ENCODE measurements around the gene F11. TPM values are rescaled to one million over a fixed set of nuclear protein-coding genes. Genes with fewer than 3 reads are reported as not detected.
"Not testable (repeated sequence)": the region's sequence is repeated elsewhere in the genome, so short reads cannot be mapped to it uniquely, and the experiment has no call there.

Gene F11
- total RNA-seq, 1 experiment from 2014 or later = 1.6 TPM

DNA sequence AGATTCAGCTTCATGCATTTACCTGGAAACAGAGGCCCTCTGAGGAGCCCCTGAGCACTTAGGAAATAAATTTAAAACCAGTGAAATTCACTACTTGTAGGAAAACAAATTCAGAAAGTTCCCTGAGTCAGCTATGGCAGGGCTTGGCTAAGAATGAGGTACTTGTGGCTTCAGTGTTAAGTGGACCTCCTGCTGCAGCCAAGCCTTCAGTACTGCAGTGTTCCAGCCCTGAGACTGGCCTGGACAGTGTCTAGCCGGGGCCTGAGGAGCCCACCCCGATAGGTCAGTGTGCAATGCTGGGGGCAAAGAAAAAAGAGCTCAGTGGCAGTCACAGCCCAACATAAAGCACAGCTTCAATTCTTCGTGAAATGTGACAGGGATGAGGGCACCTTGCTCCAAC is 41.9 kb downstream of the F11 start:
- DNase-seq (ENCODE audit: low spot score) = no peak
- TF ChIP-seq, protein P1, sequence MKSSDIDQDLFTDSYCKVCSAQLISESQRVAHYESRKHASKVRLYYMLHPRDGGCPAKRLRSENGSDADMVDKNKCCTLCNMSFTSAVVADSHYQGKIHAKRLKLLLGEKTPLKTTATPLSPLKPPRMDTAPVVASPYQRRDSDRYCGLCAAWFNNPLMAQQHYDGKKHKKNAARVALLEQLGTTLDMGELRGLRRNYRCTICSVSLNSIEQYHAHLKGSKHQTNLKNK (CRISPR knock-in tag; IDR thresholded peaks at IDR 0.05) = no peak
- no peak for TF ChIP-seq ZNF671 (CRISPR knock-in tag; IDR thresholded peaks at IDR 0.05)
- TF ChIP-seq, protein P2, sequence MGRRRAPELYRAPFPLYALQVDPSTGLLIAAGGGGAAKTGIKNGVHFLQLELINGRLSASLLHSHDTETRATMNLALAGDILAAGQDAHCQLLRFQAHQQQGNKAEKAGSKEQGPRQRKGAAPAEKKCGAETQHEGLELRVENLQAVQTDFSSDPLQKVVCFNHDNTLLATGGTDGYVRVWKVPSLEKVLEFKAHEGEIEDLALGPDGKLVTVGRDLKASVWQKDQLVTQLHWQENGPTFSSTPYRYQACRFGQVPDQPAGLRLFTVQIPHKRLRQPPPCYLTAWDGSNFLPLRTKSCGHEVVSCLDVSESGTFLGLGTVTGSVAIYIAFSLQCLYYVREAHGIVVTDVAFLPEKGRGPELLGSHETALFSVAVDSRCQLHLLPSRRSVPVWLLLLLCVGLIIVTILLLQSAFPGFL (CRISPR knock-in tag; IDR thresholded peaks at IDR 0.05; ENCODE audit: borderline replicate concordance) = no peak
- TF ChIP-seq TEAD4 (CRISPR knock-in tag; IDR thresholded peaks at IDR 0.05) = no peak
- no peak for TF ChIP-seq ZNF423 (CRISPR knock-in tag; IDR thresholded peaks at IDR 0.05)
- TF ChIP-seq, protein P3, sequence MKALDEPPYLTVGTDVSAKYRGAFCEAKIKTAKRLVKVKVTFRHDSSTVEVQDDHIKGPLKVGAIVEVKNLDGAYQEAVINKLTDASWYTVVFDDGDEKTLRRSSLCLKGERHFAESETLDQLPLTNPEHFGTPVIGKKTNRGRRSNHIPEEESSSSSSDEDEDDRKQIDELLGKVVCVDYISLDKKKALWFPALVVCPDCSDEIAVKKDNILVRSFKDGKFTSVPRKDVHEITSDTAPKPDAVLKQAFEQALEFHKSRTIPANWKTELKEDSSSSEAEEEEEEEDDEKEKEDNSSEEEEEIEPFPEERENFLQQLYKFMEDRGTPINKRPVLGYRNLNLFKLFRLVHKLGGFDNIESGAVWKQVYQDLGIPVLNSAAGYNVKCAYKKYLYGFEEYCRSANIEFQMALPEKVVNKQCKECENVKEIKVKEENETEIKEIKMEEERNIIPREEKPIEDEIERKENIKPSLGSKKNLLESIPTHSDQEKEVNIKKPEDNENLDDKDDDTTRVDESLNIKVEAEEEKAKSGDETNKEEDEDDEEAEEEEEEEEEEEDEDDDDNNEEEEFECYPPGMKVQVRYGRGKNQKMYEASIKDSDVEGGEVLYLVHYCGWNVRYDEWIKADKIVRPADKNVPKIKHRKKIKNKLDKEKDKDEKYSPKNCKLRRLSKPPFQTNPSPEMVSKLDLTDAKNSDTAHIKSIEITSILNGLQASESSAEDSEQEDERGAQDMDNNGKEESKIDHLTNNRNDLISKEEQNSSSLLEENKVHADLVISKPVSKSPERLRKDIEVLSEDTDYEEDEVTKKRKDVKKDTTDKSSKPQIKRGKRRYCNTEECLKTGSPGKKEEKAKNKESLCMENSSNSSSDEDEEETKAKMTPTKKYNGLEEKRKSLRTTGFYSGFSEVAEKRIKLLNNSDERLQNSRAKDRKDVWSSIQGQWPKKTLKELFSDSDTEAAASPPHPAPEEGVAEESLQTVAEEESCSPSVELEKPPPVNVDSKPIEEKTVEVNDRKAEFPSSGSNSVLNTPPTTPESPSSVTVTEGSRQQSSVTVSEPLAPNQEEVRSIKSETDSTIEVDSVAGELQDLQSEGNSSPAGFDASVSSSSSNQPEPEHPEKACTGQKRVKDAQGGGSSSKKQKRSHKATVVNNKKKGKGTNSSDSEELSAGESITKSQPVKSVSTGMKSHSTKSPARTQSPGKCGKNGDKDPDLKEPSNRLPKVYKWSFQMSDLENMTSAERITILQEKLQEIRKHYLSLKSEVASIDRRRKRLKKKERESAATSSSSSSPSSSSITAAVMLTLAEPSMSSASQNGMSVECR (CRISPR knock-in tag; IDR thresholded peaks at IDR 0.05; ENCODE audit: borderline replicate concordance) = no peak
- no peak for TF ChIP-seq JAZF1 (CRISPR knock-in tag; IDR thresholded peaks at IDR 0.05)
- no peak for TF ChIP-seq ZNF396 (CRISPR knock-in tag; IDR thresholded peaks at IDR 0.05; ENCODE audit: borderline replicate concordance)
- TF ChIP-seq, protein P4, sequence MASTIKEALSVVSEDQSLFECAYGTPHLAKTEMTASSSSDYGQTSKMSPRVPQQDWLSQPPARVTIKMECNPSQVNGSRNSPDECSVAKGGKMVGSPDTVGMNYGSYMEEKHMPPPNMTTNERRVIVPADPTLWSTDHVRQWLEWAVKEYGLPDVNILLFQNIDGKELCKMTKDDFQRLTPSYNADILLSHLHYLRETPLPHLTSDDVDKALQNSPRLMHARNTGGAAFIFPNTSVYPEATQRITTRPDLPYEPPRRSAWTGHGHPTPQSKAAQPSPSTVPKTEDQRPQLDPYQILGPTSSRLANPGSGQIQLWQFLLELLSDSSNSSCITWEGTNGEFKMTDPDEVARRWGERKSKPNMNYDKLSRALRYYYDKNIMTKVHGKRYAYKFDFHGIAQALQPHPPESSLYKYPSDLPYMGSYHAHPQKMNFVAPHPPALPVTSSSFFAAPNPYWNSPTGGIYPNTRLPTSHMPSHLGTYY (CRISPR knock-in tag; IDR thresholded peaks at IDR 0.05) = no peak
- TF ChIP-seq SMAD4 (CRISPR knock-in tag; IDR thresholded peaks at IDR 0.05) = no peak
- no peak for TF ChIP-seq GTF2I (CRISPR knock-in tag; conservative IDR thresholded peaks at IDR 0.05)
- TF ChIP-seq, protein P5, sequence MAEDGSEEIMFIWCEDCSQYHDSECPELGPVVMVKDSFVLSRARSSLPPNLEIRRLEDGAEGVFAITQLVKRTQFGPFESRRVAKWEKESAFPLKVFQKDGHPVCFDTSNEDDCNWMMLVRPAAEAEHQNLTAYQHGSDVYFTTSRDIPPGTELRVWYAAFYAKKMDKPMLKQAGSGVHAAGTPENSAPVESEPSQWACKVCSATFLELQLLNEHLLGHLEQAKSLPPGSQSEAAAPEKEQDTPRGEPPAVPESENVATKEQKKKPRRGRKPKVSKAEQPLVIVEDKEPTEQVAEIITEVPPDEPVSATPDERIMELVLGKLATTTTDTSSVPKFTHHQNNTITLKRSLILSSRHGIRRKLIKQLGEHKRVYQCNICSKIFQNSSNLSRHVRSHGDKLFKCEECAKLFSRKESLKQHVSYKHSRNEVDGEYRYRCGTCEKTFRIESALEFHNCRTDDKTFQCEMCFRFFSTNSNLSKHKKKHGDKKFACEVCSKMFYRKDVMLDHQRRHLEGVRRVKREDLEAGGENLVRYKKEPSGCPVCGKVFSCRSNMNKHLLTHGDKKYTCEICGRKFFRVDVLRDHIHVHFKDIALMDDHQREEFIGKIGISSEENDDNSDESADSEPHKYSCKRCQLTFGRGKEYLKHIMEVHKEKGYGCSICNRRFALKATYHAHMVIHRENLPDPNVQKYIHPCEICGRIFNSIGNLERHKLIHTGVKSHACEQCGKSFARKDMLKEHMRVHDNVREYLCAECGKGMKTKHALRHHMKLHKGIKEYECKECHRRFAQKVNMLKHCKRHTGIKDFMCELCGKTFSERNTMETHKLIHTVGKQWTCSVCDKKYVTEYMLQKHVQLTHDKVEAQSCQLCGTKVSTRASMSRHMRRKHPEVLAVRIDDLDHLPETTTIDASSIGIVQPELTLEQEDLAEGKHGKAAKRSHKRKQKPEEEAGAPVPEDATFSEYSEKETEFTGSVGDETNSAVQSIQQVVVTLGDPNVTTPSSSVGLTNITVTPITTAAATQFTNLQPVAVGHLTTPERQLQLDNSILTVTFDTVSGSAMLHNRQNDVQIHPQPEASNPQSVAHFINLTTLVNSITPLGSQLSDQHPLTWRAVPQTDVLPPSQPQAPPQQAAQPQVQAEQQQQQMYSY (CRISPR knock-in tag; IDR thresholded peaks at IDR 0.05) = no peak
- Mint-ChIP-seq H3K4me1 (peaks cover 8% of the 10 kb centered on the region; the same call in 1 of the 2 replicates), H3K36me3 (no peaks in the 10 kb centered on the region), H3K27ac (no peak overlapping the region), H3K27me3 (ENCODE audit: low read depth) (no peaks in the 10 kb centered on the region; the same call in 1 of the 2 replicates), H3K4me3 (no peak overlapping the region), H3K9me3 (no peaks in the 10 kb centered on the region)
- POLR2A ChIA-PET = no interaction called here
- ATAC-seq = no peak
- CTCF ChIA-PET = interaction anchor here (0.6 to 1.3 kb wide), 2 partner anchors 9 to 43 kb away, joined by 4 to 9 read pairs; no protein-coding TSS in a partner anchor

DNA sequence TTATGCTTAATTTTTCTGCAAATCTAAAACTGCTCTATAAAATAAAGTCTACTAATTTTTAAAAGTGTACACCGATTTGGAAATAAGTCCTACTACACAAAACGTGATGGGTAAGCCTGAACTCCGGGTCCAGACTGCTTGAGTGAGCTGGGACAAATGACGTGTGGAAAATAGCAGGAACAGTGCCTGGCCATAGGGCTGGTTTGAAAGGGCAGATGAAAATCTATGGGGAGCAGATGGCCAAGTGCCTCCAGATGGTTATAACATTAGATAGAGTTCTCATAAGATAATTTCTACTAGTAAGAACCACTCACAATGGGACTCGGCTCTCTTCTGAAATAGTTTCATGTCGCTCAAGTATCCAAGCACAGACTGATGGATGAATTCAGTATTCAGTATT is 52.5 kb downstream of the F11 start:
- CTCF ChIA-PET = no interaction called here
- H3K27me3 Mint-ChIP-seq (ENCODE audit: low read depth) = no peaks in the 10 kb centered on the region
- H3K4me3 Mint-ChIP-seq = no peak overlapping the region
- no peak for ATAC-seq
- POLR2A ChIA-PET = no interaction called here
- TF ChIP-seq EMX1 (CRISPR knock-in tag; IDR thresholded peaks at IDR 0.05) = no peak
- TF ChIP-seq IRF2 (CRISPR knock-in tag; IDR thresholded peaks at IDR 0.05; ENCODE audit: borderline replicate concordance, low read depth) = no peak
- no peak for TF ChIP-seq FOXK1 (CRISPR knock-in tag; IDR thresholded peaks at IDR 0.05)
- TF ChIP-seq NFYB (CRISPR knock-in tag; conservative IDR thresholded peaks at IDR 0.05; ENCODE audit: low read depth) = no peak
- TF ChIP-seq, protein P2 (CRISPR knock-in tag; IDR thresholded peaks at IDR 0.05; ENCODE audit: borderline replicate concordance) = no peak
- no peak for TF ChIP-seq ATF1 (CRISPR knock-in tag; IDR thresholded peaks at IDR 0.05)
- TF ChIP-seq SMAD3 (CRISPR knock-in tag; IDR thresholded peaks at IDR 0.05; ENCODE audit: borderline replicate concordance) = no peak
- peaks cover 3% of the 10 kb centered on the region for H3K4me1 Mint-ChIP-seq
- DNase-seq (ENCODE audit: low spot score) = no peak
- no peak overlapping the region for H3K27ac Mint-ChIP-seq
- no peaks in the 10 kb centered on the region for H3K9me3 Mint-ChIP-seq
- no peaks in the 10 kb centered on the region for H3K36me3 Mint-ChIP-seq

DNA sequence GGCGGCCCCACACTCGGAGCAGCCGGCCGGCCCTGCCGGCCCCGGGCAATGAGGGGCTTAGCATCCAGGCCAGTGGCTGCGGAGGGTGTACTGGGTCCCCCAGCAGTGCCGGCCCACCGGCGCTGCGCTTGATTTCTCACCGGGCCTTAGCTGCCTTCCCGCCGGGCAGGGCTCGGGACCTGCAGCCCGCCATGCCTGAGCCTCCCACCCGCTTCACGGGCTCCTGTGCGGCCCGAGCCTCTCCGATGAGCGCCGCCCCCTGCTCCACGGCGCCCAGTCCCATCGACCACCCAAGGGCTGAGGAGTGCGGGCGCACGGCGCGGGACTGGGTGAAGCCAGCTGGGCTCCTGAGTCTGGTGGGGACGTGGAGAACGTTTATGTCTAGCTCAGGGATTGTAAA is 58.7 kb downstream of the F11 start:
- H3K4me1 Mint-ChIP-seq; H3K27me3 Mint-ChIP-seq (ENCODE audit: low read depth); CTCF ChIA-PET; ATAC-seq; H3K27ac Mint-ChIP-seq; H3K36me3 Mint-ChIP-seq; H3K4me3 Mint-ChIP-seq; POLR2A ChIA-PET; DNase-seq (ENCODE audit: low spot score): not testable (repeated sequence)
- peaks cover 11% of the 10 kb centered on the region for H3K9me3 Mint-ChIP-seq

Data from WTC11 (cell line).